ENCODE data around the gene CD9.

Gene CD9

DNA sequence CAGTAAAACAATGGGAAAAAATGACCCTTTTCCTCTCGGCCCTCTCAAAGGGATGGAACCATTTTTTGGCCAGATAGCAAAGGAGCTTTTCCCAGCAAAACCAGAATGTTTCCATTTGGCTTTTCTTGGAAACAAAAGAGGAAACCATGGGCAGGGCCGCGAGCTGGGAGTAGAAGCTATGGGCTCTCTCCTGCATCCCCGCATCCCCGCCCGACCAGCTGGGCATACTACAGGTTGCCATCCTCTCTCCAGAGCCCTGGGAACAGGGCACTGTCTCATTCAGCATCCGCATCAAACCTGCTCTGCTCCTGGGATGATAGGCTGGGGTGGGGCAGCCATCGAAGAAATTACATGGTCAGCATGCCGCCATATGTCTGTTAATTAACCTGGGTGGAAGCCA is 20.9 kb downstream of the CD9 start:
- no peaks in the 10 kb centered on the region for H3K9me3 Mint-ChIP-seq
- TF ChIP-seq, protein P1, sequence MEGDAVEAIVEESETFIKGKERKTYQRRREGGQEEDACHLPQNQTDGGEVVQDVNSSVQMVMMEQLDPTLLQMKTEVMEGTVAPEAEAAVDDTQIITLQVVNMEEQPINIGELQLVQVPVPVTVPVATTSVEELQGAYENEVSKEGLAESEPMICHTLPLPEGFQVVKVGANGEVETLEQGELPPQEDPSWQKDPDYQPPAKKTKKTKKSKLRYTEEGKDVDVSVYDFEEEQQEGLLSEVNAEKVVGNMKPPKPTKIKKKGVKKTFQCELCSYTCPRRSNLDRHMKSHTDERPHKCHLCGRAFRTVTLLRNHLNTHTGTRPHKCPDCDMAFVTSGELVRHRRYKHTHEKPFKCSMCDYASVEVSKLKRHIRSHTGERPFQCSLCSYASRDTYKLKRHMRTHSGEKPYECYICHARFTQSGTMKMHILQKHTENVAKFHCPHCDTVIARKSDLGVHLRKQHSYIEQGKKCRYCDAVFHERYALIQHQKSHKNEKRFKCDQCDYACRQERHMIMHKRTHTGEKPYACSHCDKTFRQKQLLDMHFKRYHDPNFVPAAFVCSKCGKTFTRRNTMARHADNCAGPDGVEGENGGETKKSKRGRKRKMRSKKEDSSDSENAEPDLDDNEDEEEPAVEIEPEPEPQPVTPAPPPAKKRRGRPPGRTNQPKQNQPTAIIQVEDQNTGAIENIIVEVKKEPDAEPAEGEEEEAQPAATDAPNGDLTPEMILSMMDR (IDR thresholded peaks at IDR 0.05; ENCODE audit: unreplicated experiment in 3 of 3) = no peak
- H3K27me3 Mint-ChIP-seq (ENCODE audit: low read depth) = peaks cover 14% of the 10 kb centered on the region
- no peaks in the 10 kb centered on the region for H3K36me3 Mint-ChIP-seq (ENCODE audit: low read depth)
- no peak overlapping the region for H3K4me3 Mint-ChIP-seq
- no peak overlapping the region for H3K27ac Mint-ChIP-seq
- H3K4me1 Mint-ChIP-seq = peaks cover 51% of the 10 kb centered on the region

DNA sequence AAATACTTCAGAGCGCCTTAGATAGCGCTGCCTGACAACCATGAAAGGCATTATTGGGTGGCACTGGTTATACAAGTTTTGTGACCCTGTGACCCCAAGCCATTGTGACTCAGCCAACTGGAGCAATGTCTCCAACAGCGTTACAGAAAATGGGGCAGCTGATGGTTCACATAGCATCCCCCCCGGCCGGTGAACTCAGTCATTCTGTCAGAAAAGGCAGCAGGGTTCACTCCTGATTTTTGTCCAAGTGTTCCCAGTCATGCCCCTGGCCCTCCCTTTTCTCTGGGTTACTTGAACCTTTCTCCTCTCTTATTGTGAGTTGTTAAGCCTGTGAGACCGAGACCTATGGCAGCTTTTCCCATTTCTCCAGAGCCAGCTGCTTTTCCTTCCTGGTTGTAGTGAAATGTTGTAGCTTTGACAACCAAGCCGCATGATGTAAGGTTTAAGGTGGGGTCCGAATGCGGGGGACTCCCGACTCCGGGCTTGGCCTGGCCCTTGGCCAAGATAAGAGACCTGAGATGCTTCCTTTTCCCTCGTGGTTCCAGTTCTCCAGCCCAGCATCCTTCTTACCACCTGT is 22.0 kb downstream of the CD9 start:
- Mint-ChIP-seq H3K9me3 (no peaks in the 10 kb centered on the region), H3K4me3 (no peak overlapping the region), H3K27me3 (ENCODE audit: low read depth) (peaks cover 14% of the 10 kb centered on the region), H3K36me3 (ENCODE audit: low read depth) (no peaks in the 10 kb centered on the region), H3K27ac (peak overlapping the region; percentile 49 to 88 (median 83)), H3K4me1 (peaks cover 50% of the 10 kb centered on the region)
- TF ChIP-seq, protein P1 (IDR thresholded peaks at IDR 0.05; ENCODE audit: unreplicated experiment in 3 of 3) = no peak

DNA sequence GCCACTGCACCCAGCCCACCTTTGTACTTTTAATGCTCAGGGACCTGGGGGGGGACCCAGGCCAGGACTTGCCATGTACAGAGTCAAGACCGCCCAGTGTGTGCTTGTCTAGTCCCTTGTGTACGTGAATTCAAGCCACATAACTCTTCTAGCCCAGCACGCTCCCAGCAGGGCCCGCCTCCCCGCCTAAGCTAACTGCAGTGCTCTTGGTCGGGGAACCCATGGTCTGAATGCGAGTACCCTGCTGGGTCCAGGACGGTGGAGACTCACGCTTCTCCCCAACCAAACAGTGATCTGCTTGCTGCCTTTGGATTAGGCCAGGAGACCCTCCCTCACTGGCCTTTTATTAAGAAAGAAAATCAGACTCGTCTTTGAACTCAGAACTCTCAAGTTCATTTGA is 23.3 kb downstream of the CD9 start:
- Mint-ChIP-seq H3K27me3 (ENCODE audit: low read depth) (peaks cover 14% of the 10 kb centered on the region), H3K27ac (peak overlapping the region in 2 of 3 experiments; percentile 31 to 88), H3K4me3 (no peak overlapping the region), H3K9me3 (no peaks in the 10 kb centered on the region), H3K4me1 (peaks cover 55% of the 10 kb centered on the region), H3K36me3 (ENCODE audit: low read depth) (no peaks in the 10 kb centered on the region)
- TF ChIP-seq, protein P1 (IDR thresholded peaks at IDR 0.05; ENCODE audit: unreplicated experiment in 3 of 3) = no peak

DNA sequence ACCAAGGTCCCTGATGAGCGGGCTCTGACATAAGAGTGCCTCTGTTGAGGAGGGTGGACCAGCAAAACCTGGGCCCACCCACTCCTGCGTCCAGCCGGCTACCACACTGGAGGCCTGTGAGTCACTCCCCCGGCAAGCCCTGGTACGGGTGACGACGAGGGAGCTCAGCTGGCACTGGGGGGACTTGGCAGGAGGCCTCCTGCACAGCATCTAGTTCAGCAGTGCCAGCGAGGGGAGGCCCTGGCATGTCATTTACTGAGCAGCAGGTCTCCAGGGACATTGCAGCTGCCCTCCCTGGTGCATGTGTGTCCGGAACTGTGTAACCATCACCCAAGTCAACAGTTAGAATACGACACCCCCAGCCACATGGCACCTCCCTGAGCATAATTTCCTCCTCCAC is 24.4 kb downstream of the CD9 start:
- peaks cover 65% of the 10 kb centered on the region for H3K4me1 Mint-ChIP-seq
- no peak overlapping the region for H3K4me3 Mint-ChIP-seq
- H3K36me3 Mint-ChIP-seq (ENCODE audit: low read depth) = no peaks in the 10 kb centered on the region
- TF ChIP-seq, protein P1 (IDR thresholded peaks at IDR 0.05; ENCODE audit: unreplicated experiment in 3 of 3) = no peak
- peak overlapping the region in 1 of 3 experiments; percentile 31 for H3K27ac Mint-ChIP-seq
- H3K27me3 Mint-ChIP-seq (ENCODE audit: low read depth) = peaks cover 14% of the 10 kb centered on the region
- H3K9me3 Mint-ChIP-seq = no peaks in the 10 kb centered on the region

GRCh38 chr12:6225630-6226001 is 25.4 kb downstream of the CD9 start:
- peak overlapping the region; percentile 28 to 94 (median 84) for H3K27ac Mint-ChIP-seq
- peaks cover 8% of the 10 kb centered on the region for H3K27me3 Mint-ChIP-seq (ENCODE audit: low read depth)
- no peak overlapping the region for H3K4me3 Mint-ChIP-seq
- H3K9me3 Mint-ChIP-seq = no peaks in the 10 kb centered on the region
- H3K4me1 Mint-ChIP-seq = peaks cover 66% of the 10 kb centered on the region
- TF ChIP-seq, protein P1 (IDR thresholded peaks at IDR 0.05; ENCODE audit: unreplicated experiment in 3 of 3) = no peak
- no peaks in the 10 kb centered on the region for H3K36me3 Mint-ChIP-seq (ENCODE audit: low read depth)

GRCh38 chr12:6226002-6226678 is 25.9 kb downstream of the CD9 start:
- H3K36me3 Mint-ChIP-seq (ENCODE audit: low read depth) = no peaks in the 10 kb centered on the region
- H3K27ac Mint-ChIP-seq = peak overlapping the region; percentile 28 to 94 (median 84)
- peaks cover 8% of the 10 kb centered on the region for H3K27me3 Mint-ChIP-seq (ENCODE audit: low read depth)
- H3K4me3 Mint-ChIP-seq = peak overlapping the region in 1 of 3 experiments; percentile 50
- H3K9me3 Mint-ChIP-seq = no peaks in the 10 kb centered on the region
- peaks cover 68% of the 10 kb centered on the region for H3K4me1 Mint-ChIP-seq
- TF ChIP-seq, protein P1 (IDR thresholded peaks at IDR 0.05; ENCODE audit: unreplicated experiment in 3 of 3) = no peak

All from nephron (organoid).